ENCODE results near the gene SUB1. TPM values are rescaled to one million over a fixed set of nuclear protein-coding genes. Genes with fewer than 3 reads are reported as not detected.

Gene SUB1
- polyA plus RNA-seq, 1 of the 3 experiments (the other 2 are of a cell fraction): 50.8 TPM

DNA sequence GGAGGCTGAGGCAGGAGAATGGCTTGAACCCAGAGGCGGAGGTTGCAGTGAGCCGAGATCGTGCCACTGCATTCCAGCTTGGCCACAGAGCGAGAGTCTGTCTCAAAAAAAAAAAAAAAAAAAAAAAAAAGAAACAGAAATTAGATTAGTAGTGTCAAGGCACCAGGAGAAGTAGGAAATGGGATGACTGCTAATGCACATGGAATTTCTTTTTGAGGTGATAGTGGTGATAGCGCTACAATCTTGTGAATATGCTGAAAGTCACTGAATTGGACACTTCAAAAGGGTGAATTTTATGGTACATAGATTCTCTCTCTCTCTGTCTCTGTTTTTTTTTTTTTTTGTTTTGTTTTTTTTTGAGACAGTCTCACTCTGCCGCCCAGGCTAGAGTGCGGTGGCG lies 42.1 kb upstream of the SUB1 start (continued):
- TF ChIP-seq, protein P1, sequence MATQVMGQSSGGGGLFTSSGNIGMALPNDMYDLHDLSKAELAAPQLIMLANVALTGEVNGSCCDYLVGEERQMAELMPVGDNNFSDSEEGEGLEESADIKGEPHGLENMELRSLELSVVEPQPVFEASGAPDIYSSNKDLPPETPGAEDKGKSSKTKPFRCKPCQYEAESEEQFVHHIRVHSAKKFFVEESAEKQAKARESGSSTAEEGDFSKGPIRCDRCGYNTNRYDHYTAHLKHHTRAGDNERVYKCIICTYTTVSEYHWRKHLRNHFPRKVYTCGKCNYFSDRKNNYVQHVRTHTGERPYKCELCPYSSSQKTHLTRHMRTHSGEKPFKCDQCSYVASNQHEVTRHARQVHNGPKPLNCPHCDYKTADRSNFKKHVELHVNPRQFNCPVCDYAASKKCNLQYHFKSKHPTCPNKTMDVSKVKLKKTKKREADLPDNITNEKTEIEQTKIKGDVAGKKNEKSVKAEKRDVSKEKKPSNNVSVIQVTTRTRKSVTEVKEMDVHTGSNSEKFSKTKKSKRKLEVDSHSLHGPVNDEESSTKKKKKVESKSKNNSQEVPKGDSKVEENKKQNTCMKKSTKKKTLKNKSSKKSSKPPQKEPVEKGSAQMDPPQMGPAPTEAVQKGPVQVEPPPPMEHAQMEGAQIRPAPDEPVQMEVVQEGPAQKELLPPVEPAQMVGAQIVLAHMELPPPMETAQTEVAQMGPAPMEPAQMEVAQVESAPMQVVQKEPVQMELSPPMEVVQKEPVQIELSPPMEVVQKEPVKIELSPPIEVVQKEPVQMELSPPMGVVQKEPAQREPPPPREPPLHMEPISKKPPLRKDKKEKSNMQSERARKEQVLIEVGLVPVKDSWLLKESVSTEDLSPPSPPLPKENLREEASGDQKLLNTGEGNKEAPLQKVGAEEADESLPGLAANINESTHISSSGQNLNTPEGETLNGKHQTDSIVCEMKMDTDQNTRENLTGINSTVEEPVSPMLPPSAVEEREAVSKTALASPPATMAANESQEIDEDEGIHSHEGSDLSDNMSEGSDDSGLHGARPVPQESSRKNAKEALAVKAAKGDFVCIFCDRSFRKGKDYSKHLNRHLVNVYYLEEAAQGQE (IDR thresholded peaks at IDR 0.05; ENCODE audit: low read depth, low read length): no peak

DNA sequence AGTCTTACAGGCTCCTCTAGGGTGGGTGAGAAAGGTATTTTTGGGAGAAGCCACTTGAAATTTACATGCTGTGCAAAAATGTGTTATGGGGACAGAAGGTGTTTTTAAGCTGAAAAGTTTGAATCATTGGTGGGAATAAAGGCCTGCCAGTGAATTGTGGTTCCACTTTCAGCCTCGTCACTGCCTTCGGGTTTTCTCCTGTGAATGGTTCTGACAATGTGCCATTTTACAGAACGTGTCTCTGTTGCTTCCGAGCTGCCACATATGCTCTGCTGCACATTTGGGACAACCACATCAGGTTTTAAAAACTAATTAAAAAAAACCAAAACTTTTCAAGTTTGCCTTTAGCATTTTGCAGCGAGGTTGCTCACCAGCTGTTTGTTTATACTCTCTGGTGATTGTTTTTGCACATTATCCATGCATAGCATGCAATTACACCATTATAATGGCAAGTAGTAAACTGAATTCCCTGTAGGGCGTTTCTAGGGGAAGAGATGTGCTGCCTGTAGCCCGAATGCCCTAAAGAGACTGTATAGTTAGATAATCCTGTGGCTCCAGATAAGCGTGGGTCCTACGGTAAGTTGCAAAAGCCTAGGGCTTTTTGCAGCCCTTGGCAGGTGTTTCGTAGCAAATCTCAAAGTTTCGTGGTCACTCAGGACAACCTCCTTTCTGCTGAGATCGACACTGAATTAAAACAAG lies 40.1 kb upstream of the SUB1 start:
- no peaks in the 10 kb centered on the region for H3K9me2 ChIP-seq
- H3K27ac ChIP-seq (ENCODE audit: low read depth in 2 of 2, low read length in 1 of 2): no peak overlapping the region
- H3K9me3 ChIP-seq: no peaks in the 10 kb centered on the region
- no peak overlapping the region for H3K4me3 ChIP-seq (ENCODE audit: low read depth in 2 of 2, low read length in 1 of 2)
- 71% methylated on average over 12 of the region's 12 CpGs for WGBS (ENCODE audit: low lambda C conversion rate)
- TF ChIP-seq IRF3 (IDR thresholded peaks at IDR 0.05; ENCODE audit: low read depth, low read length): no peak
- TF ChIP-seq FOXJ3 (CRISPR knock-in tag; IDR thresholded peaks at IDR 0.05): no peak
- no peak for TF ChIP-seq PBX3 (IDR thresholded peaks at IDR 0.05)
- no peak for TF ChIP-seq FOXM1 (IDR thresholded peaks at IDR 0.05; ENCODE audit: low read depth)
- no peak for TF ChIP-seq MXI1 (IDR thresholded peaks at IDR 0.05; ENCODE audit: low read depth, low read length)
- TF ChIP-seq RXRA (IDR thresholded peaks at IDR 0.05; ENCODE audit: borderline replicate concordance, low read depth): no peak
- no peak for TF ChIP-seq NRF1 (IDR thresholded peaks at IDR 0.05; ENCODE audit: low read depth, low read length)
- TF ChIP-seq USF1 (IDR thresholded peaks at IDR 0.05; ENCODE audit: borderline replicate concordance, low read depth): no peak
- no peak for TF ChIP-seq MEF2A (IDR thresholded peaks at IDR 0.05; ENCODE audit: borderline replicate concordance, low read depth)
- no peak for TF ChIP-seq ELF1 (IDR thresholded peaks at IDR 0.05)
- TF ChIP-seq MAX (IDR thresholded peaks at IDR 0.05; ENCODE audit: low read depth): no peak
- no peak for TF ChIP-seq TAF1 (IDR thresholded peaks at IDR 0.05; ENCODE audit: borderline replicate concordance, low read depth, low read length)
- TF ChIP-seq NFIC (IDR thresholded peaks at IDR 0.05; ENCODE audit: borderline replicate concordance): no peak
- TF ChIP-seq RCOR1 (IDR thresholded peaks at IDR 0.05; ENCODE audit: low read length): no peak
- no peak for TF ChIP-seq RAD21 (IDR thresholded peaks at IDR 0.05; ENCODE audit: low read length)
- TF ChIP-seq USF2 (IDR thresholded peaks at IDR 0.05; ENCODE audit: borderline replicate concordance, low read depth, low read length): no peak
- no peak for TF ChIP-seq SMC3 (IDR thresholded peaks at IDR 0.05; ENCODE audit: low read depth, low read length)
- TF ChIP-seq RFX5 (IDR thresholded peaks at IDR 0.05; ENCODE audit: low read length): no peak
- TF ChIP-seq, protein P2, sequence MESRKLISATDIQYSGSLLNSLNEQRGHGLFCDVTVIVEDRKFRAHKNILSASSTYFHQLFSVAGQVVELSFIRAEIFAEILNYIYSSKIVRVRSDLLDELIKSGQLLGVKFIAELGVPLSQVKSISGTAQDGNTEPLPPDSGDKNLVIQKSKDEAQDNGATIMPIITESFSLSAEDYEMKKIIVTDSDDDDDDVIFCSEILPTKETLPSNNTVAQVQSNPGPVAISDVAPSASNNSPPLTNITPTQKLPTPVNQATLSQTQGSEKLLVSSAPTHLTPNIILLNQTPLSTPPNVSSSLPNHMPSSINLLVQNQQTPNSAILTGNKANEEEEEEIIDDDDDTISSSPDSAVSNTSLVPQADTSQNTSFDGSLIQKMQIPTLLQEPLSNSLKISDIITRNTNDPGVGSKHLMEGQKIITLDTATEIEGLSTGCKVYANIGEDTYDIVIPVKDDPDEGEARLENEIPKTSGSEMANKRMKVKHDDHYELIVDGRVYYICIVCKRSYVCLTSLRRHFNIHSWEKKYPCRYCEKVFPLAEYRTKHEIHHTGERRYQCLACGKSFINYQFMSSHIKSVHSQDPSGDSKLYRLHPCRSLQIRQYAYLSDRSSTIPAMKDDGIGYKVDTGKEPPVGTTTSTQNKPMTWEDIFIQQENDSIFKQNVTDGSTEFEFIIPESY (IDR thresholded peaks at IDR 0.05; ENCODE audit: borderline replicate concordance, low read depth): no peak
- TF ChIP-seq YY1 (IDR thresholded peaks at IDR 0.05; ENCODE audit: low read depth): no peak
- H3K9ac ChIP-seq: no peak overlapping the region
- no peaks in the 10 kb centered on the region for H4K20me1 ChIP-seq (ENCODE audit: insufficient read depth)
- H3K79me2 ChIP-seq (ENCODE audit: insufficient read depth): no peaks in the 10 kb centered on the region
- H3F3A ChIP-seq (replicated peaks; ENCODE audit: insufficient read depth): peaks cover 17% of the 10 kb centered on the region
- H3K4me1 ChIP-seq (ENCODE audit: control insufficient read depth in 1 of 2, insufficient read depth in 2 of 2, low read depth in 1 of 2, low read length in 1 of 2): peaks cover 5 to 13% of the 10 kb centered on the region in 2 experiments; a peak in 2 of 4 replicates
- H2AFZ ChIP-seq (ENCODE audit: low read depth): no peak overlapping the region
- H3K4me2 ChIP-seq: no peak overlapping the region
- no peak for DNase-seq
- H3K36me3 ChIP-seq (replicated peaks in 1 of 2; ENCODE audit: control insufficient read depth in 1 of 2, insufficient read depth in 2 of 2, low read length in 1 of 2): no peaks in the 10 kb centered on the region
- H3K27me3 ChIP-seq (ENCODE audit: insufficient read depth): no peaks in the 10 kb centered on the region
- ChIA-PET POLR2A (no interaction called here), CTCF (interaction anchor here (0.6 to 1.3 kb wide), 3 partner anchors 40 to 56 kb away, joined by 3 to 5 read pairs (median 3); no protein-coding TSS in a partner anchor)
